Lung microvascular endothelial cell (primary cell): ENCODE measurements around the gene ATMIN. TPM values are rescaled to one million over a fixed set of nuclear protein-coding genes. Genes with fewer than 3 reads are reported as not detected.

ENCODE experiments used
- DNase-seq, 2 donors: peaks; one replicate each; pipeline versions ENCODE4 v3.0.0 to v3.0.0-alpha.2; 2010; ENCODE audit warnings: low read depth in 2 of 2
- total RNA-seq: library from RNA; depleted of rRNA; stranded (reverse); fragments of >200 nt; gene quantifications from 2 replicates; pipeline ENCODE4 v1.2.1, GENCODE V29; 2014

Gene ATMIN
- total RNA-seq, 1 donor from 2014 or later = 38.3 TPM

DNA sequence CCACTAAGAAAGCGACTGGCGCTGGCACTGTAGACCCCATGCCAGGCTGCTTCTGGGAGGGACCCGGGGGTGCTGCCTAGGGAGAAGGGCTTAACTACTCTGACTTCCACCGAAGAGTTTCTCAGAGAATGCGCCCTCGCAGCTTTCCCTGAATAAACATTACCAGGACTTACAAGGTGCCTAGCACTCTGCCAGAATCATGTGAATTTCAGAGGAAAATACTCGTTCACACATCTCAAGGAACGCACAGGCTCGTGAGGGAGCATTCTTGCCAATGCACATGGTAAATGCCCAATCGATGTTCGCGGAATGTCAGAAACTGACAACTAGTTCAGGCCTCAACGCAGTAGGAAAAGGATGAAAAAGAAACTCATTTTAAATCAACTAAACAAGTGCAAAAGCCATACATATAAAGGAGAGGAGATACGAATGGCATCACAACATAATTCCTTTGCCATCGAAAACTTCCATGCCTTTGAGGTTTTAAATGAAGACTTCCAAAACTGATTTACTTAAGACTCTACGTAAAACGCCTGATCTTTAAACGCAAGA is 30.0 kb upstream of the ATMIN start:
- peak; percentile 31 to 35 for DNase-seq

DNA sequence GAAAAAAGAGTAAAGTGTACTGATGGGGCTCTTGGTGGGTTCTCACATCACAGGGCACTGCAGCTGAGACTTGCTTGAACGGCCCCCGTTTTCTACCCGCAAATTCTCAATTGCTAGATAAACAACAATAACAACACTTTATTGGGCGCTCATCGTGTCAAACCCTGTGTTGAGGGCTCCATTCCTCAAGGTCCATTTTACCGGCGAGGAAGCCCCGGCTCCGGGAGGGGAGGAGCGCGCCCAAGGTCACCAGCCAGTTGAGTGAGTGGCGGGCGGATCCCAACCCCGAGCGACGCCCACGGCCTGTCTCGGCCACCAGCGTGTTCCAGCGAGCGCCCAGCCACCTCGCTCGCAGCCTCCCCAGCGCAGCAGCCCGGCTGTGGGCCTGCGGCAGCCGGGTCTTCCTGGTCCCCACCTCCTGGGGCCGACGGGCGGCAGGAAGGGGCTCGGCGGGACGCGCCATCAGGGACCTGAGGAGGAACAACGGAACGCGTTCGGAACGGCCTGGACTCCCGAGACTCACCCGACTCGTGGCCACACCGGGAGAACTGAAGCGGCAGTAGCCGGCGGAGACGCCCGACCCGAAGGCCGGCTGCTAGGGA is 29.3 kb upstream of the ATMIN start:
- DNase-seq = peak; percentile 67 to 68

DNA sequence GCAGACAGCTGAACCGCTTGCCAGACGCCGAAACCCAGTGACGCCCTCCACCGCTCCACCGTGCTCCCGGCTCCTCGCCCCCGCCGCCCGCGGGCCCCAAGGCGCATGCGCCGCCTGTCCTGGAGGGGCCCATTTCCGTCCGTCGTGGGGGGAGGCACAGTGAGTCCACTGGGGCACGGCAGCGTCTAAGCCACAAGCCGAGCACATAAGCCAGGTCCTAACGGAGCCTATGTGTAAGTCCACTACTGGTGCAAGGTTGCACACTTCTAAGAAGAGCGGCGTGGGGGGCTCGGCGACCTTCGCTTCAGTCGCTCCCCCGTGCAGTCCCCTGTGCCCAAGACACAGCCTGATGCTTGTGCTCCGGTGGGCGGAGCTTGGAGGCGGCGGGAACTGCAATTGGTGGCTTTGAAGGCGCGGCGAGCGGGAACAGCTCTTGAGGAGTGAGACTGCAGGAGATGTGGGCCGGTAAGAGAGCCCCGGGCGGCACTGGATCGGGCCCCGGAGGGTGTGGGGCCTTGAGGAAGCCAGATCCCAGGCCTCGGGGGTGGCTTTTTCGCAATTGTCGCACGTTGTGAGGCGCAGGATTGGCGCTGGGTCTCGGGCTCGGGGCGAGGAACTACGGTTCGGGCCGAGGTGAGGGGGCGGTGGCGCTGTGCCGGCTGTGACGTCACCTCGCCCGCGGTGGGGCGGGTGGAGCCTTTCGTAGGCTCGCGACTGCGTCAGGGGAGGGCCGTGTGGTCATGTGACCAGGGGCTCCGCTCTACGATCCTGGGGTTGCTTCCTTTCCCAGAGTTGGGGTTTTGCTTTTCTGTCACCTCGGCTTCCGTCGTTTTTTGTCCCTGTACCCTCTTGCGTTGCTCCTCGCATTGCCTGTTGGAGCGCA is 28.6 kb upstream of the ATMIN start, which contains the start of the genes CENPN and CMC2:
CENPN (plus strand) TSS at position 402 of the 883 bp plus-strand sequence. CDS start 4,726 bp downstream, outside the sequence.
CMC2 (minus strand) TSS at position 73 of the 883 bp plus-strand sequence. CDS start 9,491 bp downstream, outside the sequence.
- DNase-seq = peak; percentile 99

DNA sequence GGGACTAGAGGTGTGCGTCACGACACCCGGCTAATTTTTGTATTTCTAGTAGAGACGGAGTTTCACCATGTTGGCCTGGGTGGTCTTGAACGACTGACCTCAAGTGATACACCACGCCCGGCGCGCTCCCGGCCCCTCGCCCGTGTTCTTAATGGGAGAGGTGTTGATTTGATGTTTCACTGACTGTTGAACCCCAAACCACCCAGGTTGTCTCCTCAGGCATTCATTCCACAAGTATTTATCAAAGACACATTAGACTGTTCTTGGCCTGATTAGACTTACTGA is 27.2 kb upstream of the ATMIN start:
- DNase-seq = no peak

DNA sequence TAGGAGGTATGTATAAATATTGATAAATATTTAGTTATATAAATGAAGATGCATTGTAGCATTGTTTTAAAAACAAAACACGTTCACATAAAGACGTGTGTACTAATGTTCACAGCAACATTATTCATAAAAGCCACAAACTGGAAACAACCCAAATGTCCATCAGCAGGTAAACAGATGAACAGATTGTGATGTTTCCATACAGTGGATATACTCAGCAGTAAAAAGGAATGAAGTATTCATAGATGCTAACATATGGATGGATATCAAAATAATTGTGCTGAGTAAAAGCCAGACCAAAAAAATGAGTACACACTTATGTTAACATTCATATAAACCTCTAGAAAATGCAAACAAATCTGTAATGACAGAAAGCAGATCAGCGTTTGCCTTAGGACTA is 22.7 kb upstream of the ATMIN start:
- no peak for DNase-seq

DNA sequence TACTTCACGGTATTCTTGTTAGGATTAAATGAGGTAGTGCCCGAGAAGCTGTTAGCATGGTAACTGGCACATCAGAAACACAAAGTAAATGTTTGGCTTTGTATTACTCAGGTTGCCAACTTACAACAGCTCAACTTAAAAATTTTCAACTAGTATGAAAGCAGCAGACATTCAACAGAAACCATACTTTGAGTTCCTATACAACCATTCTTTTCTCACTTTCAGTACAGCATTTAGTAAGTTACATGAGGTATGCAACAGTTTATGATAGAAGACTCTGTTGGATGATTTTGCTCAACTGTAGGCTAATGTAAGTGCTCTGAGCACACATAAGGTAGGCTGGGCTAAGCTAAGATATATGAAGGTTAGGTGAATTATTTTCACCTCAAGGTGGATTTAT is 21.0 kb upstream of the ATMIN start:
- DNase-seq = no peak

DNA sequence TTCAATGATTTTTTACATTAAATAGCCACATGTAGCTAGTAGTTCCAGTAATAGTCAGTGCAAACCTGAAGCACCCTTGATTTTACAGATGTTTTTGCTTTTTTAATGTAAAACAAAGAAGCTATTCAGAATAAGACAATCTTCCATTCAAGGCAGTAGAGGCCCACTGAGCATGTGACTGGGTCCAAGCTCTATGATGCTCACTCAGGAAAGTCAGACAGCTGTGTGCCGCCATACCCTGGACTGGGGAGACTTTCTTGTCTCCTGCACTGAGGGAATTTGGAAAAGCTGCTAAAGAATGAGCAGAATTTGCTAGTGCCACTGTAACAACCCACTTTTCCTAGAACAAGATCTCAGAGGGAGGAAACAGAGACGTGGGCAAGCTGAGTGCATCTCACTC is 17.1 kb upstream of the ATMIN start:
- no peak for DNase-seq

DNA sequence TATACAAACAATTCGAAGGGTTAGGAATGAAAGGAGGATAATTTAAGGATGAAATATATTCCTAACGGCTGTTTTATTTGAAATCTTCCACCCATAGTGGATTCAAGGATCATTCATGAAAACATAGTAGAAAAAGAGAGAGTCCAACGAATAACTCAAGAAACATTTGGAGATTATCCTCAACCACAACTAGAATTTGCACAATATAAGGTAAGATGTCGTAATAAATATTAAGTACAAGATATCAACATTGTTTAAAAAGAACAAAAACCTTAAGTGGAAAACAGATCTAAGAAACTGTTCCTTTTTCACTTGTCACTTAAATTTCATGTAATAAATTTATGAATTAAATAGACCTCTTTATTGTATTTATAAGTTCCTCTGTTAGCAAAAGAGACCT is 9.2 kb upstream of the ATMIN start:
- no peak for DNase-seq

DNA sequence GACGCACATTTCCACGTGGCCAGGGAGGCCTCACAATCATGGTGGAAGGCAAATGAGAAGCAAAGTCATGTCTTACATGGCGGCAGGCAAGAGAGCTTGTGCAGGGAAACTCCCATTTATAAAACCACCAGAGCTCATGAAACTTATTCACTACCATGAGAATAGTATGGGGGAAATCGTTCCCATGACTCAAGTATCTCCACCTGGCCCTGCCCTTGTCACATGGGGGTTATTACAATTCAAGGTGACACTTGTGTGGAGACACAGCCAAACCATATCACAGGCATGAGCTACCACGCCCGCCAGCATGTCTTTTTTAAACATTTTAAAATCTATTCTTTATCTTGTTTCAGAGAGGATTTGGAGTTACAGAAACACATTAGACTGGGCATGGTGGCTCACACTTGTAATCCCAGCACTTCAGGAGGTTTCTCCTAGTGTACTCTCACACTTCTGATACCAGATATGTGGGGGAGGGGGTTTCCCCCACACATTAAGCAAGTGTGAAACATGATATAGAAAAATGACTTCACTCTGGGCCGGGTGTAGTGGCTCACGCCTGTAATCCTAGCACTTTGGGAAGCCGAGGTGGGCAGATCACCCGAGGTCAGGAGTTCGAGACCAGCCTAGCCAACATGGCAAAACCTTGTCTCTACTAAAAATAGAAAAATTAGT is 5.6 kb upstream of the ATMIN start:
- no peak for DNase-seq

DNA sequence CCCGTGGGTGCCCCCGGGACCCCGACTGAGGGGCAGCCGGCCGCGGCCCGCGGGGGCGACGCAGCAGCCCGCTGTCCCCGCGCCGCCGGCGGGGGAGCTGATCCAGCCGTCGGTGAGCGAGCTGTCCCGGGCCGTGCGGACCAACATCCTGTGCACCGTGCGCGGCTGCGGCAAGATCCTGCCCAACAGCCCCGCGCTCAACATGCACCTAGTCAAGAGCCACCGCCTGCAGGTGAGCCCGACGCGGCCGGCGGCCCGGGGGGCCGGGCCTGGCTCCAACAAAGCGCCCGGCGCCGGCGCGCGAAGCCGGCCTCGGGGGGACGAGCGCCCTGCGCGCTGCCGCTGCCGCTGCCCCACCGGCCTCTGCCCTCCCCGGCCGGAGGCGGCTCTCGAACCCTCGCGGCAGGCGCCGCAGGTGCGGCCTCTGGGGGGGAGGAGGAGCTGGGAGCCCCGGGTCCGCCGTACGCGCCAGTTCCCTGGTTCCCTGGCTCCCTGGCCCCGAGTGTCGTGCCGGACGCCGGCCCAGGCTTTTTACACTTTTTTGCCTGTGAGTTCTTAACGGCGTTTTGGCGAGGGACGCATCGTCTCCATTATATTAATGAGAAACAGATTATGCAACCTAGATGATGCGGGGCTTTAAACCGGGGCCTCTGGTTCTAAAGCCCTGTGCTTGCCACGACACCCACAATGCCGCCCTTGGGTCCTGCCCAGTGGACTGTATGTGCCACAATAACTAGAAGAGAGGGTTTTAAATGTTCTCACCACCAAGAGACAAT is 521 bp downstream of the ATMIN start:
- peak; percentile 47 to 59 for DNase-seq

DNA sequence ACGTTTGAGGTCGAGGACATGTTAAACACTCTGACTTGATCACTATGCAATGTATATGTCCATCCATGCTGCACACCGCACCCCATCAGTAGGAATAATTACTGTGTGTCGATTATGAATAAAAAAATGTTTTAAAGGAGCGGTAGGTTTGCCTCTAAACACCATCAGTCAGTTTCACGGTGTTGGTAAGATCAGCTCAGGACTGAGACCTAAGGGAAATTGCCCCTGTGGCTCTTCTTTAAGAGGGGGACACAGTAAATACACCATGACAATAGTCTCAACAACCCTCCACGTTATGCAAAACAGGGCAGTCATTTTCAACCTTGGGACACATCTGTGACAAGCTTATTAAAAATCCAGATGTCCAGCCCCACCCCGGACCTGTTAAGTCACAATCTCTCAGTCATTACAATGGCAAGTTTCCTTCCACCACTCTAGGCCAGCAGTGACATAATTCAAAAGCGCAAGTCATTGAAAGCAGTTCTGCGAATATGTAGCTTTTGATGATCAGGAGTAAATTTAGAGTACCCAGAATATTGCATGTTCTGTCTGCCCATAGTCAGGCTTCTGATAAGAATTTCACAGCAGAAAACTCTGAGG is 1.2 kb downstream of the ATMIN start:
- peak; percentile 28 to 54 for DNase-seq

DNA sequence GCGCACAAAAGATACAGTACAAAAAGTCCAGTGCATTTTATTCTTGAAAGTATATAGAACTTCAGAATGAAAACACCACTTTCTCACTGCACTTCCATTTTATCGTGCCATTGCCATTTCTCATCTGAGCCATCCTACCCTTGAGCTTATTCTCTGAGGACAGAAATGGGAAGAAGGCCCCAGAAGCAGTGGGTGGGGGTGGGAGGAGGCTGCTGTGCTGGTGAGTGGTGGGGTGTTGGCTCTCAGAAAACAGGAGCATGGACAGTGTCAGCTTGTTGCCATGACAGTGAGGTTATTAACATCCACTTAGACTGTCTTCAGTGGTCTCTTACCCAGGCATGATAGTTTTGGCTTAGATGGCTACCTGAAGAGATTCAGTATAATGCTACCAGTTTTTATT is 4.5 kb downstream of the ATMIN start:
- DNase-seq = no peak

DNA sequence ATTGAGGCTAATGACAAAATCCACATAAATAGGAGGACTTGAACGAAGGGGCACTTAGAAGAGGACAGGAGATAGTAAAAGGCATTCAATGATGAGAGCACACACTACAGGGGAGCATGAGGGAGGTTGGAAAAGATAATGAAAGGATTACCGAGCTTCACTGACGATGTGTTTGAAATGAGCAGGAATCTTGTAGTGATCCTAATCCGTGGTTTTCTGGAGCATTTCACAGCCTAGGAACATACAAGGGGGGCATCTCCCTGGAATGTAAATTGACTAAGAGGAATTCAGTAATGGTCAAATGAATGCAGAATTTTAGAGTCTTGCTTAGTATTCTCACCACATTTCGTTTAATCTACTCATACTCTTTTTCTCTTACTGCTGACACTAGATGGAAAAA is 5.2 kb downstream of the ATMIN start:
- no peak for DNase-seq

DNA sequence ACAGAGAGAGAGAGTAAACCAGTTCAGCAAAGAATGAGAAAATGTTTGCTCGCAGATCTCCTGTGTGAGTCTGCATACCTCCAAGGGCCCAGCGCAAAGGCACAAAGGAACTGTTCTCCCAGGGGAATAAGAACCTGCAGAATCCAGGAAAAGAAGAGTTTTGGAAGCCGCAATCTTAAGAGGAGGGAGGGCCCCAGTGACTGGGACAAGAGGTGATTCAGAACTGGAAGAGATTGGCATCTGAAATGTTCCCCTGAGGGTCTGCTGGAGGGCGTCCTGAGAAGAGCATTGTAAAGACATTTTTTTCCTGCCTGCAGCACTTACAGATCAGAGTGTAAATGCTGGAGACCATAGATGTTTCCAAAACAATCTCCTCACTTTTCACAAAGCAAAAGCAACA is 6.1 kb downstream of the ATMIN start:
- DNase-seq = no peak

DNA sequence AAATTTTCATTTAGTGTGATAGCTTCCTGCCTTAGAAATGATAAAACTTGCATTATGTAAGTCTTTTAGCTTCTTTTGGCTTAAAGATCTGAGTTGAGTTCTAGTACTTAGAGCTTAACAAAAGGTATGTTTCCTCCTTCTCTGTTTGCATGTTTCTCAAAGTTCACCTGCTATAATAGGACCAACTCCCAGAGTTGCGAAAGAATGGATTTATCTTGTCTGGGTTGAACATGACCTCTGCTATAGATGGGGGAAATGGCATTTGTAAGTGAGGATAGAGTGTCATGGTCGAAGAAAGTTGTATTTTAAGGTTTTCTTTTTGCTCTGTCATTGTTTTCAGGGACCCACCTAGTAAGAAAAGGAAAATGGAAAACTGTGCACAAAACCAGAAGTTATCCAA is 7.2 kb downstream of the ATMIN start:
- DNase-seq = no peak

DNA sequence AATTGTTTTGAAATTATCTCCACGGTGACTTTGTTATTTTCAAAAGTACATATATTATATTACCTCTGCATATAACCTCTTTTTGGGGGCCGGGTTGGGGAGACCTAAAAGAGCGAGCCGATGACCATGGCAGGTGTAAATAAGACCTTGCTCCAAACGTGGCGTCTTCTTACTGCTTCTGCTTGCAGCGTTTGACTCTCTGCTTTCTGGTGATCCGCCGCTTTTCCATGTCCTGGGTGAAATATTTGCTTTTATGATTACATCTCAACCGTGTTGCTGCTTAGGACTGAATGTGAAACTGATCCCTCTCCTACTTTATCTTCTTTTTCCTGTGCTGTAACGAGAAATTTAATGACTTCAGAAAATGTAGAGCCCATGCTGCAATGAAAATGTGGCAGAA is 18.1 kb downstream of the ATMIN start:
- no peak for DNase-seq

DNA sequence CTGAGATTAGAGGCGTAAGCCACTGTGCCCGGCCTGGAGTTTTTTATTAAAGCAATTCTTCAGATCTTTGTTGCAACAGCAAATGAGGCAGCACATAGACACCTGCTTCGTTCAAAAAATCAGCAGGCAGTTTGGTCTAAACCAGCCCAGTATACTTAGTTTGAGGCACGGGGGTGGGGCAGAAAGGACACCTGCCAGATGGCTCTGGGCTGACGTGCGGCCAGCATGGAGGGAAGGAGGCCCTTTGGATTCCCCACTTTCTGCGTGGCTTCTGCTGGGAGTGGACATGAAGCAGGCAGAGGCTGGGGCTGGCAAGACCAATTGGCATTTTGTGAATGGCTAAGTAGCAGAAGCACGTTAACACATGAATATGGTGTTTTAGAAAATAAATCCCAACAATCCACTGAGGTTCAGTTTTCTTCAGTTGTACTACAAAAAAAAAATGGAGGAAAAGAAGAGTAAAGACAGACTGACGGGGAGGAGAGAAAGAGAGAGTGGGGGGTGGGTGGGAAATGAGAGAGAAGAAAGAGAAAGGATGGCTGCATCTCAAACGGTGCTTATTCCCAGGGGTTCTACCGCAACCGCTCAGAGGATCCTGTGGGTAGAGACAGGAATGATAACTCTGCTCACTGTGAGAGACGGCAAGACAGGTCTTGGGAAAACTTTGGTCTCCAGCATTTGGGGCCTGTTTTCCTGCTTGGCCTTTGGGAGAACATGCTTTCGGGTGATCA is 25.1 kb downstream of the ATMIN start:
- no peak for DNase-seq

DNA sequence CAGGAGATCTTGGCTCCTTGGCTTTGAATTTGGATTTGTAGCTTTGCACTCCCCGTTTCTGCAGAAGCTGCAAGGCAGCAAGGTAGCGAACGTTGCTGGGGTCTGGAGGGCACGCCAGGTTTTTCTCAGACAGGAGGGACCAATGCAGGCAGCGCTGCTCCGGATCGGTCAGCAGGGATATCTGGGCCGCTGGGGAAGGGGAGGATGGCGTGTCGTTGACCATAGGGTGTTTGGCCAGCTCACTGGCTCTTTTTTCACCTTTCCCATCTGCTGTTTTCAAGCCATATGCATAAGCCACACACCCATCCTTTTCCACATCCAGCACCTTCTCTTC is 25.6 kb downstream of the ATMIN start:
- DNase-seq = no peak

DNA sequence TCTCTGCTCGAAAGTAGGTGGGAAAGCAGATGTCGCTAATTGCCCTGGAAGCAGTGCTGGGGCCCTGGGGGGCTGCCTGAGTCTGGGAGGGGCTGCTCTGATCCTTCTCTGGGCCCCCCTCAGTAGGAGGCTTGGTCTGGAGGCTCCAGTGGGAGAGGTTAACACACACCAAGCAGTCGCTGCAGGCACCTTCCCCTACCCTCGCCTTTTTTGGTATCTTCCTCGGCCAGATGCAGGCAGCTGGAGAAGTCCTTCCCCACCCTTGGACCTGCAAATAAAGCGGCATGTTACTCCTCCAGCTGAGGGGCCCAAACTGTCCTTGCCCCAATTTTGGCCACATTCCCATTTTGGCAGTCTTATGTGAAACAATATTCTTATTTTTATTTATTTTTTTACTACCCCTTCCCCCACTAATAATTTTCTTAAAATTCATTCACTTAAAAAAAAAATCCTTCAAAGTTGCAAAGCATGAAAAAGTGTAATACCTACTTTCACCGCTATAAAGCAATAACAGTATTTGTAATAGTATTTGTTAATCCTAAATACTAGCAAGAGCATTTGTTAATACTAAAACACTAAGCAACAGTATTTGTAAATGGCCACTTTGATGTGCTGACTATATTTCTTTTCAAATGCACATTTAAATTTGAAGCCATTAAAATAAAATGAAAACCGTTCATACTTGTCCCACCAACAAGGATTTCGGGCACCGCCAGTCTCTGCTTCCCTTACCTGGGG is 26.4 kb downstream of the ATMIN start:
- DNase-seq = no peak

DNA sequence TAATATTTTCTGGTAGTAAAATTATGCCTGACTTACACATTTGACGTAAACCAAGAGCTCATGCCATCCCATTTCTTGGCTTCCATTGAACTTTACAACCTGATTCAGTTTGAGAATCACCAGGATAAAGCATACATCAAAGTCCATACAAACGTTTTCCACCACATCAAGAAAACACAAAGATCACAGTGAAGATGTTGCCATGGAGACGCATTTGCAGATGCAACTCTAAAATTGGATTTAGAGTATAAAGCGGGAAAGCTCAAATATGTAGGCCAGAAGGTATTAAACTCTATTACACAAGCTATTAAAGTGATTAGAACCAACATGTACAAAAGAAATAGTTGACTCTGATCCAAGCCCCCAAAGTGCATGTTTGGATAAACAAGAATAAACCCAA is 31.0 kb downstream of the ATMIN start:
- no peak for DNase-seq
